ENCODE data around the gene ASIP. TPM values are rescaled to one million over a fixed set of nuclear protein-coding genes. Genes with fewer than 3 reads are reported as not detected.
"Not testable (repeated sequence)": the region's sequence is repeated elsewhere in the genome, so short reads cannot be mapped to it uniquely, and the experiment has no call there.

ASIP gene
- total RNA-seq, 1 donor from 2014 or later = not detected

DNA sequence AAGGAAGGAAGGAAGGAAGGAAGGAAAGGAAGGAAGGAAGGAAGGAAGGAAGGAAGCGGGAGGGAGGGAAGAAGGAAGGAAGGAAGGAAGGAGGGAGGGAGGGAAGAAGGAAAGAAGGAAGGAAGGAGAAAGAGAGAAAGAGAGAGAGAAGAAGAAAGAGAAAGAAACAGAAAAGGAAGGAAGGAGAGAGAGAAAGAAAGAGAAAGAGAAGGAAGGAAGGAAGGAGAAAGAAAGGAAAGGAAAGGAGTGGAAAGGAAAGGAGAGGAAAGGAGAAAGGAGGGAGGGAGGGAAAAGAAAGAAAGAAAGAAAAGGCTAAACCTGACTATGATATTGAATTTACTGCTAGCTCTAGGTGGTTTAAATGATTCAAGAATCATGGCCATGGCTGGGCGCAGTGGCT, 5.3 kb upstream of the ASIP start:
- Histone ChIP-seq H3K27me3 (no peaks in the 10 kb centered on the region), H3K36me3 (no peaks in the 10 kb centered on the region), H3K9me3 (no peaks in the 10 kb centered on the region), H3K4me1 (no peaks in the 10 kb centered on the region), H3K4me3 (no peak overlapping the region), H3K27ac (no peak overlapping the region)
- TF ChIP-seq, protein P1, sequence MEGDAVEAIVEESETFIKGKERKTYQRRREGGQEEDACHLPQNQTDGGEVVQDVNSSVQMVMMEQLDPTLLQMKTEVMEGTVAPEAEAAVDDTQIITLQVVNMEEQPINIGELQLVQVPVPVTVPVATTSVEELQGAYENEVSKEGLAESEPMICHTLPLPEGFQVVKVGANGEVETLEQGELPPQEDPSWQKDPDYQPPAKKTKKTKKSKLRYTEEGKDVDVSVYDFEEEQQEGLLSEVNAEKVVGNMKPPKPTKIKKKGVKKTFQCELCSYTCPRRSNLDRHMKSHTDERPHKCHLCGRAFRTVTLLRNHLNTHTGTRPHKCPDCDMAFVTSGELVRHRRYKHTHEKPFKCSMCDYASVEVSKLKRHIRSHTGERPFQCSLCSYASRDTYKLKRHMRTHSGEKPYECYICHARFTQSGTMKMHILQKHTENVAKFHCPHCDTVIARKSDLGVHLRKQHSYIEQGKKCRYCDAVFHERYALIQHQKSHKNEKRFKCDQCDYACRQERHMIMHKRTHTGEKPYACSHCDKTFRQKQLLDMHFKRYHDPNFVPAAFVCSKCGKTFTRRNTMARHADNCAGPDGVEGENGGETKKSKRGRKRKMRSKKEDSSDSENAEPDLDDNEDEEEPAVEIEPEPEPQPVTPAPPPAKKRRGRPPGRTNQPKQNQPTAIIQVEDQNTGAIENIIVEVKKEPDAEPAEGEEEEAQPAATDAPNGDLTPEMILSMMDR (IDR thresholded peaks at IDR 0.05) = no peak
- intact Hi-C loops (cut with DNase I) = no loop called here
- DNase-seq (no peak), ATAC-seq (no peak)

DNA sequence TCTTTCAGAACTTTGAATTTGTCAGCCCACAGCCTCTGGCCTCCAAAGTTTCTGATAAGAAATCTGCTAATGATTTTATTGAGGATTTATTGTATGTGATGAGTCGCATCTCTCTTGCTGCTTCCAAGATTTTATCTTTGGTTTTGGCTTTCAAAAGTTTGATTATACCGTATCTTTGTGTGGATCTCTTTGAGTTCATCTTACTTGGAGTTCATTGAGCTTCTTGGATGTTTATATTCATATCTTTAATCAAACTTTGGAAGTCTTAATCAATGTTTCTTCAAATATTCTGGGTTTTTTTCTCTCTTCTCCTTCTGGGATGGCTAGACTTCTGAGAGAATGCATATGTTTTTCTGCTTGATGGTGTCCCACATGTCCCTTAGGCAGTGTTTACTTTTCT, 3.3 kb upstream of the ASIP start:
- H3K27ac ChIP-seq = no peak overlapping the region
- H3K4me3 ChIP-seq = no peak overlapping the region
- no peaks in the 10 kb centered on the region for H3K9me3 ChIP-seq
- intact Hi-C loops (cut with DNase I) = no loop called here
- TF ChIP-seq, protein P1 (IDR thresholded peaks at IDR 0.05) = no peak
- H3K27me3 ChIP-seq = no peaks in the 10 kb centered on the region
- ATAC-seq (no peak), DNase-seq (no peak)
- H3K36me3 ChIP-seq = no peaks in the 10 kb centered on the region
- no peaks in the 10 kb centered on the region for H3K4me1 ChIP-seq

DNA sequence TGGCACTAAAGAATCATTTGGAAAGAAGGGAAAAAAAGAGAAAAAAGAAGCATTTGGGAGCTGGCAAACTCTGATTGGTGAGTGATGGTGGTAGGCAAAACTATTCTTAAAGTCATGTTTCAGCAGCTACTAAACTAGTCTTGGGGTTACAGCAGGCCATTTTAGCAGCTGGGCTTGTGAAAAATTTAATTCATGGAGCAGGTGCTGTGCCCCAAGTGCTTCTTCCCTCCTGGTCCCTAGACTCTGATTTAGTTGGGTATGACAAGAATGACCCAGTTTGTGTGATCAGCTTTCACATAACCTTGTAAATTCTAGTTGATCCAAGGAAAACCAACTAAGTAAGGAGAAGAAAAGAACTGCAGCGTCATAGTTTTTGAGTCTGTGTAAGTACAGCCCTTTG, 1.1 kb upstream of the ASIP start:
- Histone ChIP-seq H3K9me3 (no peaks in the 10 kb centered on the region), H3K4me1 (no peaks in the 10 kb centered on the region), H3K4me3 (no peak overlapping the region), H3K36me3 (no peaks in the 10 kb centered on the region), H3K27ac (no peak overlapping the region), H3K27me3 (no peaks in the 10 kb centered on the region)
- TF ChIP-seq, protein P1 (IDR thresholded peaks at IDR 0.05) = no peak
- intact Hi-C loops (cut with DNase I) = no loop called here
- DNase-seq (no peak), ATAC-seq (no peak)

DNA sequence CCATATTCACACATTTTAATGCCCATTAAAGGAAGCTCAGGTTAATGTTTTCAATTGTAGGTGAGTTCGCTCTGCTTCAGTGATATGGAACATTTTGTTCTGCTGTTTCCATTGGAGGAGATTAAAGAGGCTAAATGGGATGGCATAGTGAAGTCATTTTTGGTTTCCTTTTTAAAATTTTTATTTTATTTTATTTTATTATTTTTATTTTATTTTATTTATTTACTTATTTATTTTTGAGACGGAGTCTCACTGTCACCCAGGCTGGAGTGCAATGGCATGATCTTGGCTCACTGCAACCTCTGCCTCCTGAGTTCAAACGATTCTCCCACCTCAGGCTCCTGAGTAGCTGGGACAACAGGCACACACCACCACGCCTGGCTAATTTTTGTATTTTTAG, 792 bp downstream of the ASIP start:
- intact Hi-C loops (cut with DNase I); DNase-seq; H3K9me3 ChIP-seq; H3K36me3 ChIP-seq; H3K4me1 ChIP-seq; H3K4me3 ChIP-seq; H3K27me3 ChIP-seq; ATAC-seq; H3K27ac ChIP-seq: not testable (repeated sequence)

DNA sequence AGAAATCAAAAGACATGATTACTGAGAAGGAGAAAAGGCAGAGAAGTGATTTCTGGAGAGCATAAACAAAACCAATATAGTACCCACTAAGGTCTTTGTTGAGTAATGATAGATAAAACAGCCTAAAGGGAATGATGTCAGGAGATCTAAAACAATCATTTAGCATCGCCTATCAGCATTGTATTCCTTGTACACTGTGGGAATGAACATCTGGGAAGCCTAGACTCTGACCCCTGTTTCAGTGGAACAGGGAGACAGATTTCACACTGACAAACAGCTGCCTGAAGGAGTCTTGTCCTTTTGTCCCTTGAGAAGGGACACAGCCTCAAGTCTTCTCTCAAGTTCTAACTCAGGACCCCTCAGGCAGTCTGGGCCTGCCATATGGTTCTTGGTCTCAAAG, 1.7 kb downstream of the ASIP start:
- TF ChIP-seq, protein P1 (IDR thresholded peaks at IDR 0.05) = no peak
- ATAC-seq (no peak), DNase-seq (no peak)
- no peaks in the 10 kb centered on the region for H3K9me3 ChIP-seq
- intact Hi-C loops (cut with DNase I) = no loop called here
- no peak overlapping the region for H3K27ac ChIP-seq
- no peak overlapping the region for H3K4me3 ChIP-seq
- H3K27me3 ChIP-seq = no peaks in the 10 kb centered on the region
- H3K4me1 ChIP-seq = no peaks in the 10 kb centered on the region
- H3K36me3 ChIP-seq = no peaks in the 10 kb centered on the region

DNA sequence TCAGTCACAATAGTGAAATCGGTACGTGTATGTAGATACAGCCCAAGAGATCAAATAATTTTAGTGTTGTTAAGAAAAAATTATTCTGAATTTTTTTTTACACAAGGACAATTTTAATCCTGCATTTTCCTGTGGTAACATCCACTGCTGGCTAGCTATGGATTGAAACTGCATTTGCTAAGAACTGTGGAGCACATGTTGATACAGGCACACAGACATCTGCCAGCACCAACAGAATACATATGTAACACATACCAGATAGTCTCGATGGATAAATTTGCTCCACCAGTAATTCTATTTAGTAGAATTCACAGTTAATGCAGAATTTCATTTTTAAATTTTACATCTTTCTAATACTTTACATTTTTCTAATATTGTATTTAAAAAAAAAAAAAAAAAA, 2.2 kb downstream of the ASIP start:
- intact Hi-C loops (cut with DNase I) = no loop called here
- Histone ChIP-seq H3K9me3 (no peaks in the 10 kb centered on the region), H3K36me3 (no peaks in the 10 kb centered on the region), H3K4me3 (no peak overlapping the region), H3K4me1 (no peaks in the 10 kb centered on the region), H3K27ac (no peak overlapping the region), H3K27me3 (no peaks in the 10 kb centered on the region)
- no peak for DNase-seq
- no peak for ATAC-seq
- TF ChIP-seq, protein P1 (IDR thresholded peaks at IDR 0.05) = no peak
